ENCODE data around the gene RBM46.

The RBM46 gene, protein sequence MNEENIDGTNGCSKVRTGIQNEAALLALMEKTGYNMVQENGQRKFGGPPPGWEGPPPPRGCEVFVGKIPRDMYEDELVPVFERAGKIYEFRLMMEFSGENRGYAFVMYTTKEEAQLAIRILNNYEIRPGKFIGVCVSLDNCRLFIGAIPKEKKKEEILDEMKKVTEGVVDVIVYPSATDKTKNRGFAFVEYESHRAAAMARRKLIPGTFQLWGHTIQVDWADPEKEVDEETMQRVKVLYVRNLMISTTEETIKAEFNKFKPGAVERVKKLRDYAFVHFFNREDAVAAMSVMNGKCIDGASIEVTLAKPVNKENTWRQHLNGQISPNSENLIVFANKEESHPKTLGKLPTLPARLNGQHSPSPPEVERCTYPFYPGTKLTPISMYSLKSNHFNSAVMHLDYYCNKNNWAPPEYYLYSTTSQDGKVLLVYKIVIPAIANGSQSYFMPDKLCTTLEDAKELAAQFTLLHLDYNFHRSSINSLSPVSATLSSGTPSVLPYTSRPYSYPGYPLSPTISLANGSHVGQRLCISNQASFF

DNA sequence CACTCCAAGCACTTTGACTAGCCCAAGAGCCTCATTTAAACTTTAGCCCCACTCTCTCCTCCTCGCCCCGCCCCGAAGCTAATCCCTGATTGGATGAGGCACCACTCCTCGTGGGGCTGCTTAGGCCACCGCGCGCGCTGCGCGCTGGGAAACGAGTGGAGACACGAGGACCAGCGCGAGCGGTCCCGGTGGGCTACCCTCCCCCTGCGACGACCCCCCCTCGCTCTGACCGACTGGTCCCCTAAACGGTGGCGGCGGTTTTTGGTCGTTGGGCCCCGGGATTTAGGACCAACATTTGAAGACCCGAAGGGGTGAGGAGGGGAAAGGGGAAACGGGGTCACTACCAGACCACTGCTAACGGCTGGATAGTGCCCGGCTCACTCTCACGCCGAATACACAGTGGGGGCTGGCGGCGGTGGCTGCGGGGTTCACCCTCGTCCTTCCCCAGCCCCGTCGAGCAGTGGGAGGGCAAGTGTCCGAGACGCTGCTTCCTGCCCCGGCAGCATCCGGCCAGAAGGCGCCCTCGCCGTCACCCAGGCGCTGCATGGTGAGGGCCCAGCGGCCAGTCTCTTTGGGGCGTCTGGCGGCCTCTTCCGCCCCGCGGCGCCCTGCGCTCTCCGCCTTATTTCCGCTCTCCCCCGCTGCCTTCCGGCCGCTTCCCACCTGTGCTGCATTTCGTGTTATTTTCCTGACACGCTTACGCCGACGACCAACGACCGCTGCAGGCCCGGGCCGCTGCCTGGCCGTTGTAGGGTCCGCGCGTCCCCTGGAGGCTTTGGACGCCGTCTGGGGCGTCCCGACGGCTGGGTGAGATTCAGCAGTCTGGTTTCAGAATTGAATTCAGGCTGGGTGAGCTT, at the start of gene RBM46:
TSS of gene RBM46 (plus strand) at position 147 of the 857 bp plus-strand sequence. CDS start 15,481 bp downstream, outside the sequence.
- H3K9ac ChIP-seq (ENCODE audit: low read length in 5 of 5) = no peak within 1 kb of the TSS
- H3K27ac ChIP-seq (ENCODE audit: low read depth, low read length) = no peak within 1 kb of the TSS
- H3K36me3 ChIP-seq (ENCODE audit: control insufficient read depth in 5 of 5, insufficient read depth in 5 of 5, low read length in 5 of 5) = no peaks in the 10 kb centered on the region
- peaks cover 0 to 10% (median 3%) of the 10 kb centered on the region in 5 donors for H3K27me3 ChIP-seq (ENCODE audit: control insufficient read depth in 5 of 5, insufficient read depth in 4 of 5, low read length in 5 of 5)
- H3K9me3 ChIP-seq (ENCODE audit: control insufficient read depth in 5 of 5, low read length in 5 of 5) = no peaks in the 10 kb centered on the region
- H3K4me1 ChIP-seq (ENCODE audit: control insufficient read depth in 5 of 5, insufficient read depth in 5 of 5, low read length in 5 of 5) = no peaks in the 10 kb centered on the region
- H3K4me3 ChIP-seq (ENCODE audit: low read depth in 1 of 5, low read length in 5 of 5) = no peak within 1 kb of the TSS

DNA sequence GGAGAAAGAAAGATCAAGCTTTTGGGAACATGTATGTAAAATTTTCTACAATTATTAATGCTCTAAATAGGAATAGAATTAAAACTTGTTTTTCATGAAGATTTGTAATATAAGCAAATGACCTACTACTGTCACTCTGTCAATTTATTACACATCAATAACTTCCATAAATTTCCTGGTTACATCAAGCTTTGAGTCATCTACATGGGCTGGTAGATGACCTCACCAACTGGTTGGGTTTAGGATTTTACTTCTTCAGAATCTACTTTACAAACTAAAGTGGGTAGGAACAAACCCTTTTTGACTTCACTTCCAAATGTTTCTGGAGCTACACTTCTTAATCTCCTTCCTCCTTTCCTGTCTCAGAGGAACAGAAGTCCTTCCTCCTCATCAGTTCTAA, 49.3 kb upstream of the RBM46 start:
- H3K9ac ChIP-seq (ENCODE audit: low read length in 5 of 5) = no peak overlapping the region
- no peaks in the 10 kb centered on the region for H3K9me3 ChIP-seq (ENCODE audit: control insufficient read depth in 5 of 5, low read length in 5 of 5)
- no peak overlapping the region for H3K27ac ChIP-seq (ENCODE audit: low read depth, low read length)
- no peak overlapping the region for H3K4me3 ChIP-seq (ENCODE audit: low read depth in 1 of 5, low read length in 5 of 5)
- H3K4me1 ChIP-seq (ENCODE audit: control insufficient read depth in 5 of 5, insufficient read depth in 5 of 5, low read length in 5 of 5) = no peaks in the 10 kb centered on the region
- no peaks in the 10 kb centered on the region for H3K27me3 ChIP-seq (ENCODE audit: control insufficient read depth in 5 of 5, insufficient read depth in 4 of 5, low read length in 5 of 5)
- H3K36me3 ChIP-seq (ENCODE audit: control insufficient read depth in 5 of 5, insufficient read depth in 5 of 5, low read length in 5 of 5) = no peaks in the 10 kb centered on the region

DNA sequence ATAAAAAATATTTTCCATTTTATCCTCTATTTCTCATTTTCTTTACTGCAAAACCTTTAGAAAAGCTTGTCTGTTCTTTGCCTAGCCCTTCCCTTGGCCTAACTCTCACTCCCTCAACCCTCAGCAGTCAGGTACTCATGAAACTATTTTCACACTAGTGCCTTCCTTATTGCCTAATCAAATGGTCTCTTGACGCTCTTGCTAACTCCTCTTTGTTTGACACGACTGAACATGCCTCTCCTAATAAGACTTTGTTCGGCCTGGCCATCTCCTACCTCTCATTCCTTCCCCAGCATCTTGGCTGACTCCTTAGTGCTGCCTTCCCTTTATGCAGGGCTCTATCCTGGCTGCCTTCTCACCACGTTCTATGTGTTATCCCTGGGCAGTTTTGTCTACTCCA, 48.4 kb upstream of the RBM46 start:
- Histone ChIP-seq H3K27ac (ENCODE audit: low read depth, low read length) (no peak overlapping the region), H3K9ac (ENCODE audit: low read length in 5 of 5) (no peak overlapping the region), H3K27me3 (ENCODE audit: control insufficient read depth in 5 of 5, insufficient read depth in 4 of 5, low read length in 5 of 5) (no peaks in the 10 kb centered on the region), H3K4me1 (ENCODE audit: control insufficient read depth in 5 of 5, insufficient read depth in 5 of 5, low read length in 5 of 5) (no peaks in the 10 kb centered on the region), H3K36me3 (ENCODE audit: control insufficient read depth in 5 of 5, insufficient read depth in 5 of 5, low read length in 5 of 5) (no peaks in the 10 kb centered on the region), H3K9me3 (ENCODE audit: control insufficient read depth in 5 of 5, low read length in 5 of 5) (no peaks in the 10 kb centered on the region), H3K4me3 (ENCODE audit: low read depth in 1 of 5, low read length in 5 of 5) (no peak overlapping the region)

DNA sequence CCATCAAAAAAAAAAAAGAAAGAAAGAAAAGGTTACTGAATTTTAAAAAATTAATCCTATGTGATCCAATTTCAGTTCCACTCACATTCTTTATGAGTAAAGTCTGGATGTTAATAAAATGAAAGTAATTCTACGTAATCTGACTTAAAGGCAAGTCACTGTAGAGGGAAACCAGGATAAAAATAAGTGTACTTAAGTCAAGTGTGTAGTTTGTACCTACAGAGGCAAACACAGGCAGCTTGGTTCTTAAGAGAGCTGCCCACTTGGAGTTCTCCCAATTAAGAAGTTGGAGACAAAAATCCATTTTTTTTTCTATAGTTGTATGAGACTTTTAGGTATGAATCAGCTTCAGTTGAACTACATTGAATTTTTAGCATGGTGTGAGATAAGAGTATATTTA, 44.3 kb upstream of the RBM46 start:
- Histone ChIP-seq H3K9me3 (ENCODE audit: control insufficient read depth in 5 of 5, low read length in 5 of 5) (no peaks in the 10 kb centered on the region), H3K4me3 (ENCODE audit: low read depth in 1 of 5, low read length in 5 of 5) (no peak overlapping the region), H3K4me1 (ENCODE audit: control insufficient read depth in 5 of 5, insufficient read depth in 5 of 5, low read length in 5 of 5) (peaks cover 0 to 9% (median 7%) of the 10 kb centered on the region in 5 donors), H3K9ac (ENCODE audit: low read length in 5 of 5) (no peak overlapping the region), H3K27ac (ENCODE audit: low read depth, low read length) (no peak overlapping the region), H3K27me3 (ENCODE audit: control insufficient read depth in 5 of 5, insufficient read depth in 4 of 5, low read length in 5 of 5) (peaks cover 0 to 3% (median 0%) of the 10 kb centered on the region in 5 donors), H3K36me3 (ENCODE audit: control insufficient read depth in 5 of 5, insufficient read depth in 5 of 5, low read length in 5 of 5) (no peaks in the 10 kb centered on the region)

DNA sequence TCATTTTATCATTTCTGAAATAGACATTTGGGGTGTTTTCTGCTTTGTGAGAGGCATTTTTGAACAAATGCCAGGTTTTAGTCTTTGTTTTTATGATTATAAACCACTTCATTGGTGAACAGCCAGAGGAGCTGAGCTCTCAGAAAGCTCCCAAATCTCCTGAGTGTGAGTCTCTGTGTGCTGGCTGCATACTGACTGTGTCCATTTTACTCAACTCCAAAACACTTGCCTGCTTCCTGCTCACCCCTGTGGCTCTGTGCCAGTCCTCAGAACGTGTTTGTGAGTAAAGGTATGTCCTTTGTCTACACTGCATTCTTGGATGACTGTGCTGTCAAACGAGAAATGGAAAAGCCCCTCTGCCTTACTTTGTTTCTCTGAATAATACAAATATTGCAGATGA, 42.6 kb upstream of the RBM46 start:
- Histone ChIP-seq H3K4me3 (ENCODE audit: low read depth in 1 of 5, low read length in 5 of 5) (no peak overlapping the region), H3K36me3 (ENCODE audit: control insufficient read depth in 5 of 5, insufficient read depth in 5 of 5, low read length in 5 of 5) (no peaks in the 10 kb centered on the region), H3K4me1 (ENCODE audit: control insufficient read depth in 5 of 5, insufficient read depth in 5 of 5, low read length in 5 of 5) (peaks cover 0 to 25% (median 22%) of the 10 kb centered on the region in 5 donors), H3K27me3 (ENCODE audit: control insufficient read depth in 5 of 5, insufficient read depth in 4 of 5, low read length in 5 of 5) (peaks cover 0 to 9% (median 6%) of the 10 kb centered on the region in 5 donors), H3K9ac (ENCODE audit: low read length in 5 of 5) (no peak overlapping the region), H3K27ac (ENCODE audit: low read depth, low read length) (no peak overlapping the region), H3K9me3 (ENCODE audit: control insufficient read depth in 5 of 5, low read length in 5 of 5) (no peaks in the 10 kb centered on the region)

DNA sequence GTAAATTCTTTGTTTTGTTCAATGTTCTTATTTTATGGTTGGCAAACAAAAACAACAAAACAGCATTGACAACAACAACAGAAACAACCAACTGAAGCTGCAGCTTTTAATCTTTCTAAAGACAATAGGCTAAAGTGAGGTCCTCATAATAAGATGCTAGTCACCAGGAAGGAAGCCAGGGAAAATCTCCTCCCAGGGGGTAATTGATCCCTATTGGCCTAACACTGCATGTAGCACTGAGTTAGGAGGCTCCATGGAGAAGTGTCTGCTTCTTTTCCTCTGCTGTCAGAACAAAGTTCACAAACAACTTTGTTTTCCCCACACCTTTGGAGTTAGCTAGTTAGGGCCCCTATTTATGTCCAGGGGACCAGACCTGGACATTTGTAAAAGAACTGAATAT, 42.0 kb upstream of the RBM46 start:
- Histone ChIP-seq H3K36me3 (ENCODE audit: control insufficient read depth in 5 of 5, insufficient read depth in 5 of 5, low read length in 5 of 5) (no peaks in the 10 kb centered on the region), H3K27ac (ENCODE audit: low read depth, low read length) (no peak overlapping the region), H3K9me3 (ENCODE audit: control insufficient read depth in 5 of 5, low read length in 5 of 5) (no peaks in the 10 kb centered on the region), H3K27me3 (ENCODE audit: control insufficient read depth in 5 of 5, insufficient read depth in 4 of 5, low read length in 5 of 5) (peaks cover 2 to 12% (median 9%) of the 10 kb centered on the region in 5 donors), H3K4me3 (ENCODE audit: low read depth in 1 of 5, low read length in 5 of 5) (no peak overlapping the region), H3K4me1 (ENCODE audit: control insufficient read depth in 5 of 5, insufficient read depth in 5 of 5, low read length in 5 of 5) (peaks cover 0 to 32% (median 29%) of the 10 kb centered on the region in 5 donors), H3K9ac (ENCODE audit: low read length in 5 of 5) (no peak overlapping the region)

DNA sequence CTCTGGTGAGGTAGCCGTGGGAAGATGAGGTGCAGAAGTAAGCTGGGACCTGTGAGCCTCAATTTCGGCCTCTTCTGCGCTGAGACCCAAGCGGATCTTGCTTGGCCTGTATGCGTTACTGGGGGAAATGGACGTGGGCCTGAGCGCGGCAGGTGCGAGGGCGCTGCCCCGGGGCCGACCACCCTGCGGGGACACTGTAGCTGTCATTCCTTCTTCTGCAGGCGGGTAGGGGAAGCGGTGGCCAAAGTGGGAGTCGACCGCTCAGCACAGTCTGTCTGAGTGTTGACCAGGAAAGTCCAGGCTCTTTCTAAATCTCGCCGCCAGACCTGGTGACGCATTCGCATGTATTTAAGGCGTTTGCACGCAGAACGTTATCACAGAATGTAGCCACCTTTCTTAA, 40.6 kb upstream of the RBM46 start:
- Histone ChIP-seq H3K4me1 (ENCODE audit: control insufficient read depth in 5 of 5, insufficient read depth in 5 of 5, low read length in 5 of 5) (peaks cover 0 to 38% (median 34%) of the 10 kb centered on the region in 5 donors), H3K9ac (ENCODE audit: low read length in 5 of 5) (no peak overlapping the region), H3K4me3 (ENCODE audit: low read depth in 1 of 5, low read length in 5 of 5) (no peak overlapping the region), H3K27ac (ENCODE audit: low read depth, low read length) (no peak overlapping the region), H3K27me3 (ENCODE audit: control insufficient read depth in 5 of 5, insufficient read depth in 4 of 5, low read length in 5 of 5) (peaks cover 9 to 20% (median 18%) of the 10 kb centered on the region in 5 donors), H3K9me3 (ENCODE audit: control insufficient read depth in 5 of 5, low read length in 5 of 5) (no peaks in the 10 kb centered on the region), H3K36me3 (ENCODE audit: control insufficient read depth in 5 of 5, insufficient read depth in 5 of 5, low read length in 5 of 5) (no peaks in the 10 kb centered on the region)

DNA sequence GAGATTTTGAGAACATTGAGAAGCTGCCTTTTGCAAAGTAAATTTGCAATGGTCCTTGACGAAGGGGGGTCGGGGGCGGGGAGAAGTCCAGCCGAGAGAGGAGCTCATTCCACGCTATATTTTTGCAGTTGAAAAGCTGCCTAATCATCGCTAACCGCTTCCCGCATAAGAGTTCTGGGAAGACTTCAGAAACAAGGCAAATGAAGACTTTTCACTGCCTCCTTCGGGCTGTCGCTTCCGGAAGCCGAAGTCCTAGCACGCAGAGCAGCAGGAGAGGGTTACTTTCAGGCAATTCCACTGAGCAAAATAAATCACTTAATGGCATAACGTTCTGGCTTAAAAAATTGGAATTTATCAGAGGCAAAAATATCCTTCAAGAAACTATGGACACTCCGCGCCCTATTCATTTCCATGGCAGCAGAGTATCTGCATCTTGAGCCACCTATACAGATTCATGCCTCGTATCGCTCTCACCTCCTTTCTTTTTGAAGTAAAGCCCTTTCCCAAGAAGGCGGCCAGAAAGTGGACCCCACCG, 39.9 kb upstream of the RBM46 start:
- Histone ChIP-seq H3K4me3 (ENCODE audit: low read depth in 1 of 5, low read length in 5 of 5) (peak overlapping the region in 1 of 5 donors; percentile 40), H3K9ac (ENCODE audit: low read length in 5 of 5) (no peak overlapping the region), H3K4me1 (ENCODE audit: control insufficient read depth in 5 of 5, insufficient read depth in 5 of 5, low read length in 5 of 5) (peaks cover 0 to 38% (median 34%) of the 10 kb centered on the region in 5 donors), H3K27ac (ENCODE audit: low read depth, low read length) (no peak overlapping the region), H3K27me3 (ENCODE audit: control insufficient read depth in 5 of 5, insufficient read depth in 4 of 5, low read length in 5 of 5) (peaks cover 9 to 21% (median 18%) of the 10 kb centered on the region in 5 donors), H3K36me3 (ENCODE audit: control insufficient read depth in 5 of 5, insufficient read depth in 5 of 5, low read length in 5 of 5) (no peaks in the 10 kb centered on the region), H3K9me3 (ENCODE audit: control insufficient read depth in 5 of 5, low read length in 5 of 5) (no peaks in the 10 kb centered on the region)

DNA sequence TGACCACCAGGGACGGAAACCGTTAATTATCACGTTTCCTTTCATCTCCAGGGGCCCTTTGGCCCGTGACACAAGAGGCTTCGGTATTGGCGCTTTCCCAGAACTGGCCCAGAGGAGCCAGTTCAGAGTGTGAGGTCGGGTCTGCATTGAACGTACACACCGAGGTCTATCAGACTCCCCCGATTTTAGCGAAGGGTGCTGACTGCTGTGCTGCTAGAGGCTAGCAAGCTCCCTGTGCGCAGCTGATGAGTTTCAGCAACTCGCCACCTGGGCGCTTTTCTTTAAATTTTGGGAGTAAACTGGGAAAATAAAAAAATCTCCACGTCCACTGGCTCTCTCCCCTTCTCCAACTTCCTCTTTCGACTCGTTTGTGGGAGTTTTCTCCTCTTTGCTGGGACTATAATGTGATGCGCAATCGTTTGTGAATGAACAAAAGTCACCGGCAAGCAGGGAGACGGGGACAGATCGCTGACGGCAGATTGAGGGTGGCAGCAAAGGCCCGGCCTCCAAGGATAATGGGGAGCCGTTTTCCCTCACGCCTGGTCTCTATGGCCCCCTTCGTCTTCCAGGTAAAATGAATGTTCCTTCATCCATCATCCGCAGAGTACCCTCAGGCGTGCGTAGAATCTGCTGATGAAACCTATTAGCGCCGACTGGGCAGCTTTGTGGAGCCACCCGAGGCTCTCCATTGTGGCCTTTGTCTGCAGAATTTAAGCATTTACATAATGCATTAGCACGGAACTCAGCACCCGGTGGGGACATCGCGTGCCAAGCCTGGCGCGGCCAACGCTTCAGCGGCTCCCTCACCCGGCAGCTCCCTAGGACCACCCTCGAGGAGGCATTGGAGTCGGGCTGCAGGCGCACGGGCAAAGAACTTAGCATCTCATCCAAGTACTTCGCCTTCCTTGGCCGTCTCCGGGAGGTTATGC, 38.9 kb upstream of the RBM46 start:
- no peak overlapping the region for H3K27ac ChIP-seq (ENCODE audit: low read depth, low read length)
- H3K9ac ChIP-seq (ENCODE audit: low read length in 5 of 5) = no peak overlapping the region
- peaks cover 9 to 21% (median 18%) of the 10 kb centered on the region in 5 donors for H3K27me3 ChIP-seq (ENCODE audit: control insufficient read depth in 5 of 5, insufficient read depth in 4 of 5, low read length in 5 of 5)
- peaks cover 0 to 38% (median 34%) of the 10 kb centered on the region in 5 donors for H3K4me1 ChIP-seq (ENCODE audit: control insufficient read depth in 5 of 5, insufficient read depth in 5 of 5, low read length in 5 of 5)
- H3K36me3 ChIP-seq (ENCODE audit: control insufficient read depth in 5 of 5, insufficient read depth in 5 of 5, low read length in 5 of 5) = no peaks in the 10 kb centered on the region
- H3K9me3 ChIP-seq (ENCODE audit: control insufficient read depth in 5 of 5, low read length in 5 of 5) = no peaks in the 10 kb centered on the region
- peak overlapping the region; percentile 29 to 64 (median 55) for H3K4me3 ChIP-seq (ENCODE audit: low read depth in 1 of 5, low read length in 5 of 5)
